Activated CD4-positive, alpha-beta T cell treated with anti-CD3 and anti-CD28 coated beads, Interleukin-2, amount 10 ng/mL, durations not matched to agents 24 days and 14 days (primary cell): ENCODE measurements around the gene DDN. TPM values are rescaled to one million over a fixed set of nuclear protein-coding genes. Genes with fewer than 3 reads are reported as not detected.

Experiments used
- DNase-seq: peaks from one replicate; pipeline ENCODE4 v3.0.0; 2022
- H3K27ac Mint-ChIP-seq: one replicate; pipeline ENCODE4 v1.8.0; 2022; ENCODE audit warnings: mild to moderate bottlenecking, mixed read lengths
- H3K27me3 Mint-ChIP-seq: one replicate; pipeline ENCODE4 v1.8.0; 2022; ENCODE audit warnings: mixed read lengths
- H3K36me3 Mint-ChIP-seq: one replicate; pipeline ENCODE4 v1.8.0; 2022; ENCODE audit warnings: low read depth, mild to moderate bottlenecking, mixed read lengths
- H3K4me1 Mint-ChIP-seq: one replicate; pipeline ENCODE4 v1.8.0; 2021; ENCODE audit warnings: mixed read lengths
- H3K4me3 Mint-ChIP-seq: one replicate; pipeline ENCODE4 v1.8.0; 2022; ENCODE audit warnings: mild to moderate bottlenecking, moderate library complexity, mixed read lengths
- H3K9me3 Mint-ChIP-seq: one replicate; pipeline ENCODE4 v1.8.0; 2021; ENCODE audit warnings: mixed read lengths
- intact Hi-C: fragments of 100-400 bp; cut with micrococcal nuclease; formaldehyde crosslinking; loops from one replicate; pipeline ENCODE4 v1.15.1; 2023
- total RNA-seq: library from RNA; stranded (reverse); gene quantifications from 2 replicates; pipeline ENCODE4 v1.2.3, GENCODE V29; 2022

The DDN gene
- total RNA-seq: 1.4 and 1.5 TPM in 2 replicates

DNA sequence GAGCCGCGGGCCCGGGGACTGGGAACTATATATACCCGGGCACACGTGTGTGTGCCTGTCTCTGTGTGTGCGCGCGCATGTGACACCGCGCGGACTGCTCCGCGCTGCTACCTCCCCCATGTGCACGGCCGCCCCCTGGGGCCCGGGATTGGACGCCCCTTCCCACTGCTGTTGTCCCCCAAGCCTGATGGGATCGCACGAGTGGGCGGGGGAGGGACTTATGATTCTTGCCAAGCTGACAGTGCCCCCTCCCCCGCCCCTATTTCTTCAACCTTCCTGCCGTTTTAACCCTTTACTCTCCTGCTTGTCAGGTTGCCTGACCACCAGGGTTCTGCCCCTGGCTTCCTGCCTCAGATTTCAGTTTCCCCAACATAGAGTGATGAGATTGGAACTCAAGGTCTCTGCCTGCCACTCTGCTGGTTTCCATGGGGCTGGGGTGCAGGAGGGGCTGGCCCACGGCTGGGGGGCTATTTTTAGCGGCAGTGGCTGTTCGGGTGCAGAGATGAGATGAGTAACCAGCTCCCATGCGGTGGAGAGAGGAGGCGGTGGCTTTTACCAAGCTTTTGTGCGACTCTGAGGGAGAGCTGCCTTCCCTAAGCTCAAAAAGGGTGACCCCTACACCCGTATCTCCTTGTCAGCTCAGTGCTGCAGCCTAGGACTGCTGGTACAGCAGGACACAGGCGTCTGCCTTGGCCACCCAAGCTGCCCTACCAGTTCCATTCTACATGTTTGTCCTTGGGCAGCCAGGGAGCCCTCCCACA, at the start of gene DDN:
Gene DDN, minus strand, starts transcription at position 5 of the 761 bp plus-strand sequence. CDS start 88 bp downstream, outside the sequence.
- peak; percentile 78 for DNase-seq
- Mint-ChIP-seq H3K4me3 (peak within 1 kb of the TSS; percentile 82), H3K36me3 (peaks cover 34% of the 10 kb centered on the region), H3K9me3 (no peaks in the 10 kb centered on the region), H3K4me1 (peaks cover 30% of the 10 kb centered on the region), H3K27me3 (peaks cover 31% of the 10 kb centered on the region), H3K27ac (peak within 1 kb of the TSS; percentile 63)
- intact Hi-C loops: loop anchor here (1.0 to 5.0 kb wide), 2 partner anchors 19 to 72 kb away; partner anchors contain the start of genes FKBP11 and PRKAG1

DNA sequence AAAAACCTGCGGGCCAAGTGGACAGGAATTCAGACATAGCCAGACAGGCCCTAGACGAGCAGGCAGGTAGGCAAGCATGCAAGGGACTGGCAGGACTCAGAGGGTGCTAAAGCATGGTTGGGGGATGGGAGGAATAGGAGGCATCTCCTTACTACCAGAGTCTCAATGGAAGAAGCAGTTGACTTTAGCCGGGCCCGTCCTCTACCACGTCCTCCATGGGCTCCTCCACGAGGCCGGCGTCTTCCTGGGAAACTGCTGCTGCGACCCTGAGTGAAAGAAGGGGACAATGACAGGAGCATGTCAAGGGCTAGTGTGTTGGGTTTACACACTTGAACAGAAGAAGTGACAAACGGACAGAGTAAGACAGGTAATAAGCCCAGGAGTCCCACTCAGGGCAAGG, 49.8 kb upstream of the DDN start:
- DNase-seq: no peak
- Mint-ChIP-seq H3K4me1 (no peaks in the 10 kb centered on the region), H3K27ac (no peak overlapping the region), H3K27me3 (no peaks in the 10 kb centered on the region), H3K4me3 (no peak overlapping the region), H3K36me3 (peaks cover 77% of the 10 kb centered on the region), H3K9me3 (no peaks in the 10 kb centered on the region)
- intact Hi-C loops: no loop called here

DNA sequence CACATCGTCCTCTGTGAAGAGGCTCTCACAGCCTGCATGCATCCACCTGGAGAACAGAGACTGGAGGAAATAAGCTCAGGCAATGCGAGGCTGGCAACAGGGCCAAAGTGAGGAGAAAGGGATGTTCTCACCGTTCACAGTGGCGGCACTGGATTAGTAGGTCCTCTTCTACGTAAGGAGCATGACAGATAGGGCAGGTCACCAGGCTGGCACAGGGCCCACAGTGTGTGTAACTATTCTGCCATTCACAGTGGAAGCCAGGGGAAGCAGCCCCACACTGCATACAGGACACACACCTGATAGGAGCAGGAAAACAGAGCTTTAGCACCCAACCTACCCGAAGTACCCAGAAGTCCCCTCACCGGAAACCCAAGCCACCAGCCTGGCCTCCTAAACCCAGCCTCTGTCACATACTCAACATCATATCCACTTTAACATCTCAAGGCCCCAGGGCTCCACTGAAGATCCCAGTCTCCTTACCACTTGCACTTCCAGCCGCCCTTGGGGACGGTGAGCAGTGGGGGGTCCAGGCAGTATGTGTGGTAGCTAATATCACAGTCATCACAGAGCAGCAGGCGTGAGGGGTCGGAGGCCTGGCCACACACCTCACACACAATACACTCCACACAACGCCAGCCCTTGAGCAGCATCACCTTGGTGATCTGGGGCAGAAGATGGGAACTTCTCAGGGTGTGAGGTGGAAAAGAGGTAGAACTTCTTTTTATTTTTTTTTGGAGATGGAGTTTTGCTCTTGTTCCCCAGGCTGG, 47.1 kb upstream of the DDN start:
- H3K4me3 Mint-ChIP-seq: no peak overlapping the region
- no peak for DNase-seq
- H3K9me3 Mint-ChIP-seq: no peaks in the 10 kb centered on the region
- peaks cover 75% of the 10 kb centered on the region for H3K36me3 Mint-ChIP-seq
- H3K27me3 Mint-ChIP-seq: no peaks in the 10 kb centered on the region
- intact Hi-C loops: no loop called here
- no peaks in the 10 kb centered on the region for H3K4me1 Mint-ChIP-seq
- H3K27ac Mint-ChIP-seq: no peak overlapping the region

DNA sequence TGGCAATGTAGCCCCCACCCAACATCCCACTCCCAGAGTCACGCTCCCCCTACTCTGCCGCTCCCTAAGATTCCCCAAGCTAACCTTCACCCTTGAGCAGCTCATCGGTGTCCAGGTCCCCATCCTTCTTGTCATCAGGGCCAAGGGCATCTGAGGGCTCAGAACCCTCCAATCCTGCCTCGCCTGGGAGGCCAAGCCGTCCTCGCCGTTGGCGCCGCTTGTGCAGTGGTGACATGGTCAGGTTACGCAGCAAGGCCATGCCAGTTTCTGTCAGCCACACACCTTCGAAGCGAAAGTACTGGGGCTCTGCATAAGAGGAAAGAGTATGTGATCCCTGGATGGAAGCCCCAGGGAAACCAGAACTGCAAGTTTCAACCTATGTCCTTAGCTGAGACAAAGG, 45.5 kb upstream of the DDN start:
- Mint-ChIP-seq H3K36me3 (peaks cover 76% of the 10 kb centered on the region), H3K27ac (no peak overlapping the region)
- intact Hi-C loops: no loop called here

DNA sequence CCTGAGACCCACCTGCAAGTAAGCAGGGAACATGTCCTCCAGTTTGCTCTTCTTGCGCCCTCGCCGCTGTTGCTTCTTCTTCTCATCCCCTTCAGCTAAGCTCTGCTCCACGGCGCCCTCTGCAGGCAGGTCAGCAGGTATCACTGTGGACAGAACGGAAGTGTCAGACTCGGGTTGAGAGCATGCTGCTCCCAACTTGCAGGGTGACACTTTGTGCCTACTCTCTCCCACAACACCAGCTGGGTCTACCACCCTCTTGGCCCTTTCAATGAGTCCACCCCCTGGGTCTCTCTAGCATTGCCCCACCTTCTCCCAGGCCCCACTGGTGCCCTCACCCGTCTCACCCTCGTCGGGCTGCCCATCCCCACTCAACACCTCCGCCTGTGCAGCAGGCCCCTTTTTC, 44.7 kb upstream of the DDN start:
- intact Hi-C loops: no loop called here

More for the DNA sequence above, 45.5 kb upstream of the DDN start:
- H3K4me3 Mint-ChIP-seq: no peak overlapping the region
- no peak for DNase-seq
- no peaks in the 10 kb centered on the region for H3K9me3 Mint-ChIP-seq
- H3K4me1 Mint-ChIP-seq: no peaks in the 10 kb centered on the region
- no peaks in the 10 kb centered on the region for H3K27me3 Mint-ChIP-seq

DNA sequence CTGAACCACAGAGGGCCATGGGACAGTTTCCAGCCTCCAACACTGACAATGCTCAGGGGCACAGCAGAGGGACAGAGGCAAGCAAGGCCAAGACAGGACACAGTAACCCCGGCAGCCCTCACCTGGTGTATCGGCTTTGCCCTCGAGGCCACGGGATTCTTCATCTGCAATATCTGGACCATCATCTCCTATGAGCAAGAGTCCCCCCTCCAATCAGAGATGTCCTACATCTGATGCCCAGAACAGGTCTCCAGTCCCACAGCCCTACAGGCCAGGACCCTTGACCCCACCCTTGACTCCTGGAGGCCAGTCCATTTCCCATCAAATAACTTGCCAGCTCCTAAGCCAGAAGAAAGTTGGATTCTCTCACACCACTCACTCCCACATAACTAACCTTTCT, 44.1 kb upstream of the DDN start:
- no peak for DNase-seq
- Mint-ChIP-seq H3K36me3 (peaks cover 75% of the 10 kb centered on the region), H3K27ac (no peak overlapping the region), H3K9me3 (no peaks in the 10 kb centered on the region), H3K4me1 (no peaks in the 10 kb centered on the region), H3K4me3 (no peak overlapping the region), H3K27me3 (no peaks in the 10 kb centered on the region)
- intact Hi-C loops: no loop called here

More for the DNA sequence above, 44.7 kb upstream of the DDN start:
- Mint-ChIP-seq H3K27ac (no peak overlapping the region), H3K4me1 (no peaks in the 10 kb centered on the region), H3K27me3 (no peaks in the 10 kb centered on the region), H3K36me3 (peaks cover 77% of the 10 kb centered on the region), H3K4me3 (no peak overlapping the region), H3K9me3 (no peaks in the 10 kb centered on the region)
- DNase-seq: peak; percentile 89

DNA sequence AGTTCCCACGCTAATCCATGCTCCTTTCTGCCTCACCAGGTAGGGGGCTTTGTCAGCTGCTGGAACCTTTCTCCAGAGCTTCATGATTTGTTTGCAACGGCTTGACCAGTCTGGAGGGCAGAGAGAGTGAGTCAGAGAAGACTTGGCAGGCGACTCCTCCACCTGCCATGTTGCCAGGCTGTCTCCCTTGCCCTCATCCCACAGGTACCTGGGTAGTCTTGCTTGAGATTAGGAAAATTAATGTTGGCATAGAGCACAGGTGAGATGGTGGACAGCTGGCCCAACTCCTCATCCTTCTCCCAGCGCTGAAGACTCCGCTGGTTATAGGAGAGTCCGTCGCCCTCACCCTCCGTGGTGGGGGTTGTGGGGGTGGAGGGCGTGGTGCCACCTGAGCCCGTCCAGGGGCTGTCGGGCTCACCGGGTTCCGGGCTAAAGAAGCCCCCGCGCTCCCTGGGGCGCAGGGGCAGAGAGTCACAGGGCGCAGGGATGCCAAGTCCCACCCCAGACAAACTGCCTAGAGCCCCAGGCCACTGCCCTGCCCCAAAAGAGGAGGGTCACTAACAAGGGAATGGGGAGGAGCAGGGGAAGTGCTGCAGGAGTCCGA, 42.8 kb upstream of the DDN start:
- H3K27me3 Mint-ChIP-seq: no peaks in the 10 kb centered on the region
- no peaks in the 10 kb centered on the region for H3K9me3 Mint-ChIP-seq
- H3K4me1 Mint-ChIP-seq: no peaks in the 10 kb centered on the region
- no peak overlapping the region for H3K27ac Mint-ChIP-seq
- intact Hi-C loops: no loop called here
- no peak overlapping the region for H3K4me3 Mint-ChIP-seq
- H3K36me3 Mint-ChIP-seq: peaks cover 70% of the 10 kb centered on the region
- DNase-seq: no peak

DNA sequence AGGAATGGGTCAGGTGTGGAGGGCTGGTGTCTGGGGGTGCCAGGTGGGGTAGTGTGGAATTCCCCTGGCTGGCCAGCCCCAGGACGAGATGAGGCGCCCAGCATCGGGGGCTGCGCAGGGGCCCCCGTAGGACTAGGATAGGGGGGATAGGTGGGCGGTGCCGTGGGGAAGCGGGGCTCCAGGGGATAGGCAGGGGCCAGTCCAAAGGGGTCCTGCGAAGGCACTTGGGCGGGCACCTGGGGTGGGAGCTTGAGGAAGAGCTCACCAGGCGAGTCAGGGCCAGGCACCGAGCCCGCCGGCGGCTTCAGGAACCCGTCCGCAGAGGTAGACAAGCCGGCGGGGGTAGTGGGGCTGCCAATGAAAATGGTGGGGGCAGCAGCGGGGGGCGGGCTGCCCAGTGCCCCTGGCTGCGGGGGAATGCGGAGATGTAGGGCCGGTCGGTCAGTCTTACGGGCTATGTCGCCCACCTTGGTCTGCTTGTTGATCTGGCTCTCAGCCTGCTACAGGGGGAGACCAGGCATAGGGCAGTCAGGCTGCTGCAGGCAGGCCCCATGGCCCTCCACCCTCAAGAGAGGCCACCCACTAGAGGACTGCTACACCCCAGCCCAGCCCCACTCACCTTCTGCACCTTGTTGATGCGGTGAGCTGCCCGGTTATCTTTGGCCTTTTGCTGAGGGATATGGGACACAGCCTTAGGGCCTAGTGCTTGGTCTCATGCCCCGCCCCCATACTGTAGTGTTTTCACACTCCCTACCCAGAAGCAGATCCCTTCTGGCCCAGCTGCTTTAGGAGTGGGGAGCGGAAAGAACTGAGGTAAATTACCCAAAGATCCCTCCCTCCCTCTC, 42.1 kb upstream of the DDN start:
- Mint-ChIP-seq H3K9me3 (no peaks in the 10 kb centered on the region), H3K4me3 (no peak overlapping the region), H3K4me1 (no peaks in the 10 kb centered on the region), H3K27me3 (no peaks in the 10 kb centered on the region), H3K36me3 (peaks cover 69% of the 10 kb centered on the region), H3K27ac (no peak overlapping the region)
- intact Hi-C loops: no loop called here
- no peak for DNase-seq

DNA sequence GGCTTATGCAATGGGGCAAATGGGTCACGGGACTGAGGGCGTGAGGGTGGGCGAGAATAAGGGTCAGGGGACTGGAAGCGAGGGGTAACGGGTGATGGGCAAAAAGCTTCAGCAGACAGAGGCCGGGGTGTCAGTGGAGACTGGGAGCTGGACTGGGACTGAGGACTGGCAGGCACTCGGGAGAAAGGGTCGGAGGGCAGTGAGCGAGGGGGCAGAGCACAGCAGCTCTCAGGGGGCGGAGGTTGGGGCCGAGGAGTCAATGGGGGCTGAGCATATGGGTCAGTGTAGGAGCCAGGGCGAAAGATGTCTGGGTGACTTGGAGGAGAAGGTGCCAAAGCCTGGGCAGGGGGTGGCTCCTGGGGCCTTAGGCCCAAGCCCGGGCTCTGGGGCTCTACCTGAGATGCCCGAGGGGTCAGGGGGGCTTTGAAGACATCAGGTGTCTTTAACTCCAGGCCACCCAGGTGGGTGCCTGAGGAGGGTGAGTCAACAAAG, 41.2 kb upstream of the DDN start:
- H3K27me3 Mint-ChIP-seq: no peaks in the 10 kb centered on the region
- no peaks in the 10 kb centered on the region for H3K4me1 Mint-ChIP-seq
- H3K9me3 Mint-ChIP-seq: no peaks in the 10 kb centered on the region
- no peak for DNase-seq
- intact Hi-C loops: no loop called here
- H3K27ac Mint-ChIP-seq: no peak overlapping the region
- no peak overlapping the region for H3K4me3 Mint-ChIP-seq
- peaks cover 60% of the 10 kb centered on the region for H3K36me3 Mint-ChIP-seq

DNA sequence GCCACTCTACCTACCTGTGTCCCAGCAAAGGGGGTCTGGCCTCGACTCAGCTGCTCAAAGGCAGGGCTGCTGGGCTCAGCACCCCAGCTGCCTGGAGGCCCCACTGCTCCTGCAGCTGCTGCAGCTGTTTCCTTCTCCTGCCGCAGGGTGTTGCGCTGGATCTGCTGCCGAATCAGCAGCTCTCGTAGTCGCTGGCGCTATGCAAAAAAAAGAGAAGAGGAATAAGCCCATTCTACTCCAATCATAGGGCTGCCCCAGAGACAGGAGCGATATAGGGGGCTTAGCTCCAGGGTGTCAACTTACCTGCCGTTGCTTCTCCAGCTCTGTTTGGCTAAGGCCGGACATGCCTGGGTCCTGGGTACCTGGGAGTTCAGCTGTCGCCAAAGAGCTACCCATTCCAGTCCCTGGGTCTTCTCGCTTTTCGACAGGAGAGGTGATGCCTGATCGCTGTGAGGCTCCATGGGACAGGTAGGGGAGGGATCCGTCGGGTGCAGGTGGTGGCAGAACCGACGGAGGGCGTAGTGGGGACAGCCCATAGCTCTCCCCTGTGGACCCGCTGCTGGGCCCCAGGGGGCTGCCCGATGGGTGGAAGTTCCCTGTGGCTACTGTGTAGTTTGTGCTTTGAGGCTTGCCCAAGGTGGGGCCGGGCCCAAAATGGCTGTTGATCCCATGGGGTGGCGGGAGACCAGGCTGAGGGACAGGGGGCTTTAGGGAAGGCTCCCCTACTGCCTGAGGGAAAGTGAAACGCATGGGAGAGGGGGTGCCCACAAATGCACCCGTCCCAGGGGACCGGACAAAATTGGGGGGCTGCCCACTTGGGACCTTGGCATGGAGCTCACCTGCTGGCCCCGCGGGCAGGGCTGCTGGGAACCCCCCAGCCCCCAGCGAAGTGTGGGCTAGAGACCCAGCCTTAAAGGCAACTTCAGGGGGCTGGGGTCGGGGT, 40.5 kb upstream of the DDN start:
- H3K36me3 Mint-ChIP-seq: peaks cover 55% of the 10 kb centered on the region
- intact Hi-C loops: no loop called here
- H3K4me3 Mint-ChIP-seq: no peak overlapping the region
- no peaks in the 10 kb centered on the region for H3K9me3 Mint-ChIP-seq
- no peaks in the 10 kb centered on the region for H3K27me3 Mint-ChIP-seq
- H3K27ac Mint-ChIP-seq: no peak overlapping the region
- no peak for DNase-seq
- H3K4me1 Mint-ChIP-seq: no peaks in the 10 kb centered on the region

DNA sequence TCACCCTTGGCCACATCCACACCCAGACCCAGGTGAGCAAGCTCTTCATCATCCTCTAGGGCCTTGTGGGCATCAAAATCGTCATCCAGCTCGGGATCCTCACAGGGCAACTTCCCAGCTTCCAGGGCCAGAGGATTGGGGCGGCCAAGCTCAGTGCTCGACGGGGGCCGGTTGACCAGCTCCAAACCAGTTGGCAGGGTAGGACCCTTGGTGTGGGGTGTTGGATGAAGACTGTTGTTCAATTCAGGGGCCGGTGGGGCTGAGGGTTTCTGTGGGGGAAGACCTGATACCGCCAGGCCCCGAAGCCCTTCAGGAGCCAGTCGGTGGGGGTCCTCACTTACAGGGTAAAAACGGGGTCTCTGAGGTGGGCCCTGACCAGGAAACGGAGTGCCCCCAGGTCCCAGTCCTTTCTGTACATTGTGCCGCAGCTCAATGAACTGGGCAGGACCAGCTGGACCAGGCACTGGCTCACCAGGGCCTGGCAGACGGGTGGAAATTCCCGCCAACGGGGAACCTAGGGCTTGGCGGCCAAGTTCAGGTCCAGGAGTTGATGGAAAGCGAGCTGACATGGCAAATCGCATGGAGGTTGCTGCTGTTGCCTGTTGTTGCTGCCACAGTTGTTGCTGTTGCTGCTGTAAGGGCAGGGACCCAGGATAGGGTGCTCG, 39.2 kb upstream of the DDN start:
- Mint-ChIP-seq H3K4me1 (no peaks in the 10 kb centered on the region), H3K27me3 (no peaks in the 10 kb centered on the region), H3K4me3 (no peak overlapping the region), H3K36me3 (peaks cover 51% of the 10 kb centered on the region), H3K27ac (no peak overlapping the region), H3K9me3 (no peaks in the 10 kb centered on the region)
- DNase-seq: no peak
- intact Hi-C loops: no loop called here

DNA sequence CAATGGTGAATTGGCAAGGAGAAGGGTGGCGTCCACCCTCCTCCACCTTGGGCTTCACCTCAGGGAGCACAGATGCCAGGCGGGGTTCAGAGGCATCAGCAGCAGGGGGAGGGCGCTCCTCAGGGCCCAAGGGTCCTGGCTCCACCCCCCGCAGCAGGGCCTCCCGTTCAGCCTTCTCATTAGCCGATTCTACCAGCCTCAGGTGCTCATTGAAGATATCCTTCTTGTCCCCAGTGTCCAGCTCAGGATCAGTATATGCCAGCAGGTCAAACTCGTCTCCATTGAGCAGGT, 38.7 kb upstream of the DDN start:
- intact Hi-C loops: no loop called here
- Mint-ChIP-seq H3K4me3 (no peak overlapping the region), H3K27ac (no peak overlapping the region), H3K36me3 (peaks cover 48% of the 10 kb centered on the region), H3K9me3 (no peaks in the 10 kb centered on the region), H3K4me1 (no peaks in the 10 kb centered on the region), H3K27me3 (no peaks in the 10 kb centered on the region)
- no peak for DNase-seq
